Endothelial cell of umbilical vein (primary cell): Measurements from ENCODE around the gene VSIG10L2.

Source experiments
- EZH2 ChIP-seq: IDR thresholded peaks from 2 replicates; pipeline ENCODE4 v1.6.1; 2012; ENCODE audit warnings: borderline replicate concordance, low read depth, mild to moderate bottlenecking, moderate library complexity, low read length, inconsistent platforms; ENCODE audit not compliant: severe bottlenecking
- MYC ChIP-seq: IDR thresholded peaks from one replicate; pipeline ENCODE4 v1.6.1; 2011; ENCODE audit warnings: mild to moderate bottlenecking, low read depth, low read length

DNA sequence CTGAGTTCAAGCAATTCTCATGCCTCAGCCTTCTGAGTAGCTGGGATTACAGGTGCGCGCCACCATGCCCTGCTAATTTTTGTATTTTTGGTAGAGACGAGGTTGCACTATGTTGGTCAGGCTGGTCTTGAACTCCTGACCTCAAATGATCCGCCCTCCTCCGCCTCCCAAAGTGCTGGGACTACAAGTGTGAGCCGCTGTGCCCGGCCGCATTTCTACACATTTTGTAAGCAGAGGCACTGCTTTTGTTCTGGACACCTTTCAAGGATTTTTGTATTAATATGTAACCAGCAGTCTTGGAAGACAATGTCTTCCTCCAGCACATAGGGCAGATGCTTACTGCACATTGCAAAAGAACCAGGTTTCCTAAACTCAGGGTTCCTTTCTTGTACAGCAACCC is 11.4 kb upstream of the VSIG10L2 start:
- TF ChIP-seq MYC = no peak
- TF ChIP-seq EZH2 = no peak
